NCI-H2029 treated with DMSO at 0.1 percent for 48 hours (cell line): ENCODE measurements around the gene ACSM2B.
A peak's percentile ranks its signal among the peaks of the same experiment; 100 is the strongest.
"Not testable (repeated sequence)": the region's sequence is repeated elsewhere in the genome, so short reads cannot be mapped to it uniquely, and the experiment has no call there.

Experiments used
- DNase-seq: peaks from one replicate; lab custom pipeline; 2025; lab: John Stamatoyannopoulos, UW

The ACSM2B gene

DNA sequence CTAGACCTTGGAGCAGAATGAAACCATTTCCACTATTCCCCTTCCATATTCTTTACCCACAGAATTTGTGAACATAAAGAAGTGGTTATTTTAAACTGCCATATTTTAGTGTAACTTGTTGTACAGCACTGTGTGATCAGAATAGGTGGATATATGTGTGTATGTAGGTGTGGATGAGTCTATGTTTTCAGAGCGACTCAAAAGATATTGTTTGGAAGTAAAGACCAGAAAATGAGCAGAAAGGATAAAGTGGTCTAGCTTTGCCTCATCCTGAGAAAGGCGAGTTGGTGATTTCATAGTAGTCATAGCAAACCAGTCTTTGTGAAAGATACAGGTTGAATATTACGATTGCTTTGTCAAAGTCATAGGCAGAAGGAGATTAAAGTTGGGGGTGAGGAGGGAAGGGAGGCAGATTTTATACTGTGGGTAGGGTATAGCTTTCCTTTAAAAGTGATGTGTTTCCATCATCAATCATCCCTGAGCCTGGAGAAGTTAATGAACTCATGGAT is 43.8 kb downstream of the ACSM2B start:
- DNase-seq: not testable (repeated sequence)

DNA sequence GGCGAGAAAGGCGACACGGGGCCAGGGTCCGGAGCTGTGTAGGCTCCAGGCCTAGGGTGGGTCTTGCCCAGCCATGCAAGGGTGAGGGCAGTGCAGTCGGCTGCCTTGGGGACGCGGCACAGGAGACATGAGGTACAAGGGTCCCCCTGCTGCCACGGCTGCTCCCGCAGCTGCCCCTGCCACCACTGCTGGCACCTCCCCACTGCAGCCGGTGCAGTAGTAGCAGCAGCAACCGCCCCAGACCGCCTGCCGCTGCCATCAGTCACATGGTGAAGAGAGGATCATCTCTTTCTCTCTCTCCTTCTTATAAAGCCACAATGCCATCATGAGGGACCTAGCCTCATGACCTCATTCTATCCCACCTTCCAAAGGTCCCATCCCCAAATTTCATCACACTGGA is 44.4 kb downstream of the ACSM2B start:
- DNase-seq: not testable (repeated sequence)

DNA sequence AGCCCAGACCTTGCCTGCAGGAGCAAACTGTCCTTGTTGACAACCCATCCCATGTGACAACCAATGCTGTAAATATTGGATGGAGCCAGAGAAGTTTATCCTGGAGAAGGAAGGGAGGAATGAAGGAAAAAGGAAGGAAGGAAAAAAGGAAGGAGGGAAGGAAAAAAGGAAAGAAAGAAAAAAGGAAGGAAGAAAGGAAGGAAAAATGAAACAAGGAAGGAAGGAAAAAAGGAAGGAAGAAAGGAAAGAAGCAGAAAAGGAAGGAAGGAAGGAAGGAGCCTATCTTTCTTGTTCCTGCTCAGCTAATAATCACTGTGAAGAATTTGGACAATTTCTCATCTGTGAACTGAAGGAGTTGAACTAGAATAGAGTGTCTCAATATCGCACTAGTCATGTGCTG is 56.1 kb downstream of the ACSM2B start:
- DNase-seq: no peak

DNA sequence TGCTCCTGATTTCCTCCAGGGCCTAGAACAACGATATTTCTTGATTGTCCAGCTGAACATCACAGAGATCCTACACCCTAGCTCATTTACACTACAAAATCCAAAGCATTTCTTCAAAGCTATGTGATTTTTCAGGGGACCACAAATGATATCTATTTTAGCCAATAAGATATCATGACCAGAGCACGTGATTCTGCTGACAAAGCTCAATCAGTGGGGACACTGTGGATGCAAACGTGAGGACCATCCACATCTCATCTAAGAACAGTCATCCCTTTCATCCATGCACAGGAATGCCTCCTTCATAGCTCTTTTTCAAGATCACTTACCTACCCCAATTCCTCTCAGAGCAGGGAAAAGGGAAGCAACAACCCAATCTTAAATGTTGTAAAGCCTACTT is 56.9 kb downstream of the ACSM2B start:
- no peak for DNase-seq

DNA sequence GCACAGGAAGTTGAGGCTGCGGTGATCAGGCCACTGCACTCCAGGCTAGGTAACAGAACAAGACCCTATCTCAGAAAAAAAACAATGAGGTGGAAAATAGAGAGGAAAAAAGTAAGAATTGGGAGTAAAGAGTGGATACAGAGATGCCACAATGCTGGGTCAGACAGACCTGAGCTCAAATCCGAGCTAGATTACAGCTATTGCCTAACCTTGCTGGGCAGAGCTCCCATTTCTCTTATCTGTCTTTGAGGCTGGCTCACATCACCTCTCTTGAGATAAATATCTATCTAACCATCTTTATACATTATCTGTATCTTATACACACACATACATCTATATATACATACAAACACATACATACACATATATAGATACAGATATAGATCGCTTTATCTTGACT is 59.0 kb downstream of the ACSM2B start:
- no peak for DNase-seq

DNA sequence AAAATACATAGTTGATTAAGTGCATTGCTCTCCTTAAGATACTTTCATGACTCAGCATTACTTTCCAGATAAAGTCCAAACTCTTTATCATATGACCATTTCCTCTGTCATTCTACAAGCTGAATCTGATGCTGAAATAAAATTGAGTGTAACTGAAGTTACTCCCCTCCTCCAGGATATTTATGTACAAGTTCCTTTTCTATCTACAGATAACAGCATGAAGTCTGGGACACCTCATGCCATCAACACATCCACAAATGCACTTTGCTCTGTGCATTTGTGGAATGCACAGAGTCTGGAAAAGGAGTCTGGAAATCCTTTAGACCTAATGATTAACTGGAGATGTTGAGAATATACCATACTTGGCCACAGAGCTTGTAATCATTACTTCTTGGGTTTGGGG is 60.5 kb downstream of the ACSM2B start:
- no peak for DNase-seq

DNA sequence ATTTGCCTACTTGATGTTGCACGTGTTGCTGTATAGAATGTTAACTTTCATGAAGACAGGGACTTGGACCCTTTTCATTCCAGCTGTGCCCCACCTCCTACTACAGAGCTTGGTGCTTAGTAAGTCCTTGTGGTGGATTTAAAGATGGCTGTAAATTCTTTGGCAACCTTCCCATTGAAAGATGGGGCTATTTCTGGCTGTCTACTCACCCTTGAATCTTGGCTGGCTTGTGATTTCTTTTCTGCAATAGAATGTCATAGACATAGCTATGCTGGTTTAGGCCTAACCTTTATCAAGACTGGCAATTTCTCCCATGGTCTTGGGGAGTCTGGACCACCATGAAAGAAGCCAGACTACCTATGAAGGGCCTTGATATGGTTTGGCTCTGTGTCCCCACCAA is 65.8 kb downstream of the ACSM2B start:
- no peak for DNase-seq

DNA sequence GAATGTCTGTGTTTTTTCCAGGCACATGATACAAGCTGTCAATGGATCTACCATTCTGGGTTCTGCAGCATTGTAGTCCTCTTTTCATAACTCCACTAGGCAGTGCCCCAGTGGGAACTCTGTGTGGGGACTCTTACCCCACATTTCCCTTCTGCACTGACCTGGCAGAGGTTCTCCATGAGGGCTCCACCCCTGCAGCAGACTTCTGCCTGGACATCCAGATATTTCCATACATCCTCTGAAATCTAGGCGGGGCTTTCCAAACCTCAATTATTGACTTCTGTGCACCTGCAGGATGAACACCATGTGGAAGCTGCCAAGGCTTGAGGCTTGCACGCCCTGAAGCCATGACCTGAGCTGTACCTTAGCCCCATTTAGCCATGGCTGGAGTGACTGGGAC is 68.9 kb downstream of the ACSM2B start:
- DNase-seq: no peak

DNA sequence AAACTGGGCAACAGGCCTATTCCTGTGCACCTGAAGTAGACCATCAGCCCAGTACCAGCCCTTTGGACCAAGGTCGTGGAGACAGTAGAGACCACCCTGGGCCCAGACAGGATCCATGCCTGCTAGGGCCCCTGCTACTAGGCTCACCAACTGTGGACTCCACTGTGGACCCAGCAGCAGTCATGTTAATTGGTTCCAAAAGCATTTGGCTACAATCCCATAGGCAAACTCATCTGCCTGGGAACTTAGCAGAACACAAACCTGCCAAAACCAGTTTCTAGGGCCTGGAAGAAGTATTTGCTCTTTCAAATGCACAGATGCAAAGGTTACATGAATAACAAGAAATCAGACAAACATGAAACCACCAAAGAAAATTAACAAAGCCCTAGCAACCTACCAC is 71.7 kb downstream of the ACSM2B start:
- peak; percentile 51 for DNase-seq

DNA sequence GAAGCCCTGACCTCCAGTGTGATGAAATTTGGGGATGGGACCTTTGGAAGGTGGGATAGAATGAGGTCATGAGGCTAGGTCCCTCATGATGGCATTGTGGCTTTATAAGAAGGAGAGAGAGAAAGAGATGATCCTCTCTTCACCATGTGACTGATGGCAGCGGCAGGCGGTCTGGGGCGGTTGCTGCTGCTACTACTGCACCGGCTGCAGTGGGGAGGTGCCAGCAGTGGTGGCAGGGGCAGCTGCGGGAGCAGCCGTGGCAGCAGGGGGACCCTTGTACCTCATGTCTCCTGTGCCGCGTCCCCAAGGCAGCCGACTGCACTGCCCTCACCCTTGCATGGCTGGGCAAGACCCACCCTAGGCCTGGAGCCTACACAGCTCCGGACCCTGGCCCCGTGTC is 84.7 kb downstream of the ACSM2B start:
- not testable (repeated sequence) for DNase-seq

DNA sequence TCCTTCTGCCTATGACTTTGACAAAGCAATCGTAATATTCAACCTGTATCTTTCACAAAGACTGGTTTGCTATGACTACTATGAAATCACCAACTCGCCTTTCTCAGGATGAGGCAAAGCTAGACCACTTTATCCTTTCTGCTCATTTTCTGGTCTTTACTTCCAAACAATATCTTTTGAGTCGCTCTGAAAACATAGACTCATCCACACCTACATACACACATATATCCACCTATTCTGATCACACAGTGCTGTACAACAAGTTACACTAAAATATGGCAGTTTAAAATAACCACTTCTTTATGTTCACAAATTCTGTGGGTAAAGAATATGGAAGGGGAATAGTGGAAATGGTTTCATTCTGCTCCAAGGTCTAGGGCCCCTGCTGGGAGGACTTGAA is 85.2 kb downstream of the ACSM2B start:
- DNase-seq: not testable (repeated sequence)
